HG03135 (cell line): ENCODE results near the gene DDX5.
"Not testable (repeated sequence)": the region's sequence is repeated elsewhere in the genome, so short reads cannot be mapped to it uniquely, and the experiment has no call there.

Experiments used
- ATAC-seq: cut with Tn5 transposase; IDR thresholded peaks from one replicate; pipeline ENCODE4 v1.9.1; 2021; ENCODE audit warnings: mild to moderate bottlenecking, moderate library complexity; ENCODE audit not compliant: unreplicated experiment

DDX5 gene

GRCh38 chr17:64495300-64495699 lies 10.8 kb downstream of the DDX5 start:
- not testable (repeated sequence) for ATAC-seq

- ATAC-seq = no peak
Observed at GRCh38 chr17:64494121-64494520, 12.0 kb downstream of the DDX5 start.

DNA sequence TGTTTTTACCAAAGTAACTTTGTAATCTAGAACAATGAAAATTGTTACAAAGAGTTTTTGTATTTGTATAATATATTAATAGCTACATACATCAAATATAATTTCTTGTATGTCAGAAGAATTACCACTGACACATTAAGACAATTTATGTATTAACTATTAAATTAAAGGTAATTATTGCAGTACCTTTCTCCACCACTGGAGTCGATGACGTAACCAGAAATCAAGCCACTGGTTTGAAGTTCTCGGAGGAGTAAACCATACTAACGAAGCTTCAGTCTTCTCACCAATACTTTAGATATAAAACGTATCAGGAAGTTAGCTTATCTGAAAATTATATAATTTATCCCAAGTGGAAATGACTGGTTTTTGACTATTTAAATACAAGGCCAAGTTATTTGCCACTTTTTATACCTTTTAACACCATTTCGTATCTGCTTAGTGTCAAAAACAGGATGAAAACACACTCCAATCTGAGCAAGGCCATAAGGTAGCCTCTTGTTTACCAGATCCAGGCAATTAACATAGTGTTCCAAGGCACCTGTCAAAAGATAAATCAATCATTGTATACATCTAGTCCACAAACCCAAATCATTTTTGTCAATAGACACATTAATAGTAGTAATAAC lies 13.5 kb downstream of the DDX5 start:
- ATAC-seq = no peak

- ATAC-seq = no peak
Observed at GRCh38 chr17:64491994-64492393, 14.1 kb downstream of the DDX5 start.

DNA sequence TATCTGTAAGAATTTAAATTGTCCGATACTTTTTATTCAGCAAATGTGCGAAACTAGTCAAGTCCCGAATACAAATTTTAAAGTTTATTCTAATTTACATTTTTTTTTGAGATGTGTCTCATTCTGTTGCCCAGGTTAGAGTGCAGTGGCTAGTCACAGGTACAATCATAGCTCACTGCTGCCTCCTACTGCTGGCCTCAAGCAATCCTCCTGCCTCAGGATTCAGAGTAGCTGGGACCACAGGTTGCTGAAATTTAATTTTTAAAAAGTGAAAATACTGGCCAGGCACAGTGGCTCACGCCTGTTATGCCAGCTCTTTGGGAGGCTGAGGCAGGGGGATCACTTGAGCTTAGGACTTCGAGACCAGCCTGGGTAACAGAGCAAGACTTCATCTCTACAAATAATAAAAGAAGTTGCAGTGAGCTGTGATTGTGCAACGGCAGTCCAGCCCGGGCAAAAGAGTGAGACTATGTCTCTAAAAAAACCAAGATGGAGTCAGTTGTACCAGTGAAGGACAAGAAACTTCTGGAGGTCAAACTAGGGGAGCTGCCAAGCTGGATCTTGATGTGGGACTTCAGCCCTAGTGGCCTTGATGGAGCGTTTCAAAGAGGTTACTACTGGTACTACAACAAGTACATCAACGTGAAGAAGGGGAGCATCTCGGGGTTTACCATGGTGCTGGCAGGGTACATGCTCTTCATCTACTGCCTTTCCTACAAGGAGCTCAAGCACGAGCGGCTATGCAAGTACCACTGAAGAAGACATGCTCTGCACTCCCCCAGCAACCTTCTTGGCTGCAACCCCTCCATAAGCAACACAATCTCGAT lies 14.8 kb downstream of the DDX5 start:
- ATAC-seq = no peak

DNA sequence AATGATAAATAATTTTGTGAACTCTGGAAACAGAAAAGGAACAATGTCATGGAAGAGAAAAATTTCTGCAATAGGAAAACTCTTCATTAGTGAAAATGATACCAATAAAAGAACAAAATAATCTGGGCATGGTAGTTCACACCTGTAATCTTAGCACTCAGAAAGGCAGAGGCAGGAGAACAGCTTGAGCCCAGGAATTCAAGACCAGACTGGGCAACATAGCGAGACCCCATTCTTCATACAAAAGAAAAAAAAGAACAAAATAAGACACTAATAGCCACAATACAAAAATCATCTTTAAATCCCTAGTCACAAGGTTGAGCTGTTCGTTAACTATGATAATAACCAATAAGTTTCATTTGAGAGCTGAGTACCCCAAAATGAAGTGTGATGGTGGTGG lies 17.8 kb downstream of the DDX5 start:
- no peak for ATAC-seq

GRCh38 chr17:64484380-64484779 lies 21.7 kb downstream of the DDX5 start:
- ATAC-seq = no peak

DNA sequence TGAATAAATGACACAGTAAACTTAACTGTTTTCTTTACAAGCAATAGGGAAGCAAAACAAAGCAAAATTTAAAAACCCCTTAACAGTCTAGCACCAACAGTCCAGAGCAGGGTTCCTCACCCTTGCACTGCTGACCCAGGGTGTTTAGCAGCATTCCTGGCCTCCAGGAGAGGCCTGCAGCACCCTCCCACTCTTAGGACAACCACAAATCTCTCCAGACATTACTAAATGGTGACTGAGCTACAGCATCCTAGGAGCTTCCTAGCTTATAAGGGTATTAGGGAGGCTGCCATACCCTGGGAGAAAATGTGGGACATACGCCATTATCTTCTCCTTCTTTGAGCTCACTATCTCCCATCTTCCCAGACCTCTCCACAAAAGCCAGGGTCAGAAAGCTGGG lies 25.1 kb downstream of the DDX5 start:
- ATAC-seq = no peak

- no peak for ATAC-seq
Observed at GRCh38 chr17:64477849-64478248, 28.2 kb downstream of the DDX5 start.

GRCh38 chr17:64472564-64472963 lies 33.5 kb downstream of the DDX5 start:
- no peak for ATAC-seq

DNA sequence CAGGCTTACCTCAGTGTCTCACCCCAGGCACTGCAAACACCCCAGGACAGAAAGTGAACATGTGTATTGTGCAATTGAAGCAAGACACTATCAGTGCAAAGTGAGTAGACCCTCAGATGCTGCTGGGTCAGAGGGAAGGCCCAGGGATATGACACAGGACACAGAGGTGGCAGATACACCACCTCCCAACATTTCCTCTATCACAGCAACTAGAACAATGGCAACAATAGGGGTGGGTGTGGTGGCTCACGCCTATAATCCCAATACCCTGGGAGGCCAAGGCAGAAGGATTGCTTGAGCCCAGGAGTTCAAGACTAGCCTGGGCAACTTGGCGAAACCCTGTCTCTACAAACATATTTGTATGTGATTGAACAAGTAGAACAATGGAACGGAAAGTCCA lies 34.6 kb downstream of the DDX5 start:
- no peak for ATAC-seq

GRCh38 chr17:64470625-64471024 lies 35.5 kb downstream of the DDX5 start:
- no peak for ATAC-seq

GRCh38 chr17:64466834-64467233 lies 39.3 kb downstream of the DDX5 start:
- ATAC-seq = not testable (repeated sequence)

DNA sequence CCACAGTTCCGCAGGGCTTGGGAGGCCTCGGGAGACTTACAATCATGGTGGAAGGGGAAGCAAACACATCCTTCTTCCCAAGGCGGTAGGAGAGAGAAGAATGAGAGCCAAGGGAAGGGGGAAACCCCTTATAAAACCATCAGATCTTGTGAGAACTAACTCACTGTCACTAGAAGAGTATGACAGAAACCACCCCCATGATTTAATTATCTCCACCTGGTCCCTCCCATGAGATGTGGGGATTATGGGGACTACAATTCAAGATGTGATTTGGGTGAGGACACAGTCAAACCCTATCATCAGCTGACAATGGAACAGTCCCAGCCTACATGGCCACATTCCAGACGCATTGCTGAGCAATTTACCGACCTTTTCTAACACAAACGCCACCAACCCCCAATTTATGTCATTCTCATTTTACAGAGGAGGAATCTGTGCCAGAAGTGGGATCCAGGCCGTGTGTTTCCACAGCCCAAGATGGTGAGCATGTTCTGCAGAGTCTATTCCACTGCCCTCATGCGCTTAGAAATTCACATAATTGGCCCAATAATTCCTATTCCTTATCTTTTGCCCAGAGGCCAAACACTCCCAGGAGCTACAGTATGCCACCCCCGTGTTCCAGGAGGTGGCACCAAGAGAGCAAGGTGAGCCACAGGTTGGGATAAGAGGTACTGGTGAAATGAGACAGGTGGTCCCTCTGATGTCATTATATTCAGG lies 39.9 kb downstream of the DDX5 start:
- no peak for ATAC-seq

DNA sequence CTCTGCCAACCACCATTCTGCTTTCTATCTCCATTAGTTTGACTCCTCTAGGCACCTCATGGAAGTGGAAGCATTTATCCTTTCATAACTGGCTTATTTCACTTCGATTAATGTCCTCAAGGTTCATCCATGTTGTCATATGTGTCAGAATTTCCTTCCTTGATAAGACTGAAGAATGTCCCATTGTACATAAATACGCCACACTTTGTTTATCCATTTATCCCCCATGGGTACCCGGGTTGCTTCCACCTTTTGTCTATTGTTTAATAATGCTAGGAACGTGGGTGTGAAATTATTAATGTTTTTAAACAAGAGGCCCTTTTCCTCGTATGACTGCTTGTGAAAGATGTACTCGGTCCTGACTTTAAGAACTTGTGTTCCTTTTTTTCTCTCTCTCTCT lies 44.3 kb downstream of the DDX5 start:
- no peak for ATAC-seq

GRCh38 chr17:64460955-64461354 lies 45.1 kb downstream of the DDX5 start:
- no peak for ATAC-seq

- ATAC-seq = not testable (repeated sequence)
Observed at GRCh38 chr17:64459818-64460217, 46.3 kb downstream of the DDX5 start.

GRCh38 chr17:64459284-64459747 lies 46.8 kb downstream of the DDX5 start:
- no peak for ATAC-seq

DNA sequence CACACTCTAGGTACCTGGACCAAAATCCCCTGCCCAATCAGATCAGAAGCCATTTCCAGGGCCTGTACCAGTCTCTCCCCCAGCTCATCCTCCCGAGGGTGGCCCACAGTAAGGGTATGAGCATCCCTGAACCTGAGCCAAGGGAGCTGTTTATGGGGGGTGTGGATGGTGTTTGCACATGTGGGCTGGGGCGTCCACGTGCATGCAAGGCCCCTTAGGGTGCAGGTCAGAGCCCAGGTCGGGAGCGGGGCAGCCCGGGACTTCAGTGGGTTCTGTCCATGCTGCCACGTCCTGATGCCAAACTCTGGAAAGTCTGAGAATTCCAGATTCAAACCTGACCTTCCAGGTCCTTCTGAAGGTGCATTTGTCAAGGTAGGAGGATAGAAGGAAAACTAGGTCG lies 47.3 kb downstream of the DDX5 start:
- no peak for ATAC-seq

DNA sequence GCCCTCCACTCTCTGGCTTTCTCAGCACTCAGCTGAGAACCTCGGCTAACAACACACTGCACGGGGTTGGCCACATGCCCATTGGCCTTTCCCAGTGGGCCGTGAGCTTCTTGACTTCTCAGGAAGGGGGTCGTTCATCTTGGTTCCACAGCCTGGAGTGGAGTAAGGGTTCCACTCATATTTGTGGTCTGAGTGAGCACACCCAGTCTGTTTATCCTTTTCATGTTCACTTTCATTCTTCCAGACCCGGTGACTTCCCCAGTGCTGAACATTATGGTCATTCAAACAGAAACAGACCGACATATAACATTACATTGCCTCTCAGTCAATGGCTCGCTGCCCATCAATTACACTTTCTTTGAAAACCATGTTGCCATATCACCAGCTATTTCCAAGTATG lies 48.9 kb downstream of the DDX5 start:
- no peak for ATAC-seq

GRCh38 chr17:64455993-64456885 lies 49.9 kb downstream of the DDX5 start:
- peak; percentile 54 for ATAC-seq
